ENCODE measurements around the gene ING5. TPM values are rescaled to one million over a fixed set of nuclear protein-coding genes. Genes with fewer than 3 reads are reported as not detected.

The ING5 gene
- total RNA-seq, 1 donor, result 38.5 TPM

DNA sequence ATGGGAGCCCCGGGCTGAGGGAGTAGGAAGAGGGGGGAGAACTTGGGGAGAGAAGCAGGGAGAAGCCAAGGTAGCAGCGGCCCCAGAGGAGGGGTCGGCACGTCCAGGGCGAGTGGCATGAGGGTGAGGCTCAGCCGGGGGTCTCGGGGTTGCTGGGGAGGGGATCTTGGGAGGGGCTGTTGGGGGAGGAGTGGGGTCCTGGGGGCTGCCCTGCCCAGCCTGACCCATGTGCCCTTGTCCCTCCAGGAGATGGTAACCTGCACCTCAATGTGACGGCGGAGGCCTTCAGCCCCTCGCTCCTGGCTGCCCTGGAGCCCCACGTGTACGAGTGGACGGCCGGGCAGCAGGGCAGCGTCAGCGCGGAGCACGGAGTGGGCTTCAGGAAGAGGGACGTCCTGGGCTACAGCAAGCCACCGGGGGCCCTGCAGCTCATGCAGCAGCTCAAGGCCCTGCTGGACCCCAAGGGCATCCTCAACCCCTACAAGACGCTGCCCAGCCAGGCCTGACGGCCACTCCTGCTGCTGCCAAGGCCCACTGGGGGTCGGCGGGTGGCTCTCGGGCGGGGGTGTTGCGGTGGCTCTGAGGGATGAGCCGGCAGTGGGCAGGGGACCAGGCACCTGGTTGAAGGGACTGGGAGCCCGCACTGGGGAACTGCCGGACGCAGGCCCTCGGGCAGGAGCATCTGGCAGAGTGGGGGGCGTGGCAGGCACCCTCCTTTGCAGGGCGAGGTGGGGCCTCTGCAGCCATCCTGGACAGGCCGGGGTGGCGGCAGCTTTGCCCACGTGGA lies 65.8 kb downstream of the ING5 start:
- no peaks in the 10 kb centered on the region for H3K9me3 ChIP-seq (ENCODE audit: low read depth, low read length)
- H3K4me3 ChIP-seq (ENCODE audit: low read length), result no peak overlapping the region
- peaks cover 6% of the 10 kb centered on the region for H3K4me1 ChIP-seq (ENCODE audit: insufficient read depth, low read length)
- no peaks in the 10 kb centered on the region for H3K27me3 ChIP-seq (ENCODE audit: insufficient read depth, low read length)

DNA sequence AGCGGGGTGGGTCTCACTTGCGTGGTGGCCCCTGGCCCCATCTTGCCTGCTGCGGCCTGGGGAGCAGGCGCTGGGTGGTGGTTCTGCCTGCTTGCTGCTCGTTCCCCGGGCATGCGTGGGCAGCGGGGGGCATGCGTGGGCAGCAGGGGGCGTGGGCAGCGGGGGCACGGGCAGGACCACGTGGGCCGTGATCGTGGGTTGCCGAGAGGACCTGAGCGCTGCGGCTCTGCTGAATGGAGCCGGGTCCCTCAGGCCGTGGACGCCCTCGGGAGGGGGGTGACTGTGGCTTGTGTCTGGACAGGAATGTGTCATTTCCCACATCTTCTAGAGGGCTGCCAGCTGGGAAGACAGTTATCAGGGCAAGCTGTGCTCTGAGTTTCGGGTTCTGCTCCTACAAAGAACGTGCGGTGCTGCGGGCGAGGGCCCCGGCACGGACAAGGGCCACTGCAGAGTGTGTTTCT lies 66.4 kb downstream of the ING5 start:
- H3K4me1 ChIP-seq (ENCODE audit: insufficient read depth, low read length), result peaks cover 6% of the 10 kb centered on the region
- H3K4me3 ChIP-seq (ENCODE audit: low read length), result no peak overlapping the region
- no peaks in the 10 kb centered on the region for H3K9me3 ChIP-seq (ENCODE audit: low read depth, low read length)
- H3K27me3 ChIP-seq (ENCODE audit: insufficient read depth, low read length), result no peaks in the 10 kb centered on the region

DNA sequence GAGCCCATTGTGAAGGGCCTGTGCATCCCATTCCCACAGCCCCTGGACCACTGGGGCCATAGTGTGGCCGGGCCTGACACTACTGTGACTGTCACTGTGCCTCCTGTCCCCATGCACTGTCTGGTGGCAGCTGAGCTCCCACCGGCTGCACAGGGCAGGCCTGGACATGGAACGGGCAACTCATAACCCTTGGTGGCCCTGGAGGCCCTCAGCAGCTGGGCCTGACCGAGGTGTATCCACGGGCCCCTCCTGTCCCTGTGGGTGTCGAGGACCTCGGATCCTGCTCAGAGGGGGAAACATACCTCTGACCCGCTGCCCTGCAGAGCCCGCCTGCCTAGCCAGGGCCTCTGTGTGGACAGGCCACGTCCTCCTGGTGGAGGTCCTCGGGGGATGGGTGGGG lies 67.0 kb downstream of the ING5 start:
- Histone ChIP-seq H3K4me1 (ENCODE audit: insufficient read depth, low read length) (peaks cover under 1% of the 10 kb centered on the region), H3K9me3 (ENCODE audit: low read depth, low read length) (no peaks in the 10 kb centered on the region), H3K27me3 (ENCODE audit: insufficient read depth, low read length) (no peaks in the 10 kb centered on the region), H3K4me3 (ENCODE audit: low read length) (no peak overlapping the region)

DNA sequence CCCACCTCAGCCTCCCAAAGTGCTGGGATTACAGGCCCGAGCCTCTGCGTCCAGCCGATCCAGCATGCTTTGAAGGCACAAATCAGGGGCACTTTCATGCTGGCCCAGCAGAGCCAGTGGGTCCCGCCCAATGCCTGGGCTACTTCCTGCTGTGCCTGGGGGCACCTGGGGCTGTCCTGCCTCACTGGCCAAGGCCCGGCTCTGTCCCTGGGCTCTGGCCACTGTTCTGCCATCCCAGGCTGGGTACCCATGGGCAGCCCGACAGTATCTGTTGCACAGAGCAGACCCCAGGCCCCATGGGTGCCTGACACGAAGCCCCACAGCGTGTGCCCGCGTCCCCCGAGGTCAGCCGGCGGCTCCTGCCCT lies 68.0 kb downstream of the ING5 start:
- Histone ChIP-seq H3K4me3 (ENCODE audit: low read length) (no peak overlapping the region), H3K9me3 (ENCODE audit: low read depth, low read length) (no peaks in the 10 kb centered on the region), H3K27me3 (ENCODE audit: insufficient read depth, low read length) (no peaks in the 10 kb centered on the region), H3K4me1 (ENCODE audit: insufficient read depth, low read length) (no peaks in the 10 kb centered on the region)

DNA sequence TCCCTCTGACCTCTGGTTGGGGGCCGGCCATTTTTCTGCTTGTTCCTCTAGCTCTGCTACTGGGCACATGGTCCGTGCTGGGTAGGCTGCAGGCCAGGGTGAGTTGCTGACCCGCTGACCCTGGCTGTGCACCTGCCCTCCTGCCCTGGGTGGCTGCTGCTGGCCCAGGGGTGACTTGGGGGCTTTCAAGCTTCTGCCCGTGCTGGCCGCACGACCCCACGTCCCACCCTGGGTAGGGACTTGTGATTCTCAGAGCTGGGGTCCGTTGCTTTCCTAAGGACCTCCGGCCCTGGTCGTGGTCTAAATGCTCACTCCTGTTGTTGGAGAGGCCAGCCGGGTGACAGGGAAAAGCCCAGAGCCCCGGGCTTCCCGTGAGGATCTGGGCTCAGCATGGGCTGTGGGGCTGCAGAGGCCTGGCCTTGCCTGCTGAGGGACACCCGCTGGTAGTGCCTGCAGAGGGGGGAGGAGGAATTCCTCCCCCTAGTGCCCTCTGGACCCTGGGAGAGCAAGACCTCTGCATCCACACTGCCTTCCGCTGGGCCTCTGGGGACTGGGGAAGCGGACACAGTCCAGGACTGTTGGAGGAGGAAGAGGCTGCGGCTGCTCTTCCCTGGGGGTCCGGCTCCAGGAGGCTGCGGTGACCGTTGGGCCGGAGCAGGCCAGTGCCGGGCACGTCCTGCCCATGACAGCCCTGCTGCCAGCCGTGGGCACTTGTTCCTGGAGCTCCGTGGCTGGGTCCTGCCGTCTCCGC lies 68.5 kb downstream of the ING5 start:
- H3K27me3 ChIP-seq (ENCODE audit: insufficient read depth, low read length), result no peaks in the 10 kb centered on the region
- no peak overlapping the region for H3K4me3 ChIP-seq (ENCODE audit: low read length)
- H3K9me3 ChIP-seq (ENCODE audit: low read depth, low read length), result no peaks in the 10 kb centered on the region
- H3K4me1 ChIP-seq (ENCODE audit: insufficient read depth, low read length), result no peaks in the 10 kb centered on the region

DNA sequence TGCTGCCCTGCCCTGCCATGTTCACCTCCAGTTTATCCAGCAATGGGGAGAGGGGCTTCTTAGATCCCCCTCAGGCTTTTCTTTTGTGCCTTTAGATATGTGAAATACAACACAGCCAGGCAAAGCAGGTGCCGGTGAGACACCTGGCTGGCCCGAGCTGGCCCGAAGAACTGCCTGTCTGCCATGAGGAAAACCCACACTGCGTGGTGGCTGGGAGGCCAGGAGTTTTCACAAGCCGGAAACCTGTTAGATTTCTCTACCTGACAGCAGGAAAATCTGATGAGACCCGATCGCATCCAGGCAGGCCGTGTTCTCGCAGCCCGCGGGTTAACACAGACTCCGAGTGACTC lies 69.1 kb downstream of the ING5 start:
- H3K4me1 ChIP-seq (ENCODE audit: insufficient read depth, low read length), result no peaks in the 10 kb centered on the region
- no peak overlapping the region for H3K4me3 ChIP-seq (ENCODE audit: low read length)
- H3K27me3 ChIP-seq (ENCODE audit: insufficient read depth, low read length), result no peaks in the 10 kb centered on the region
- H3K9me3 ChIP-seq (ENCODE audit: low read depth, low read length), result no peaks in the 10 kb centered on the region

DNA sequence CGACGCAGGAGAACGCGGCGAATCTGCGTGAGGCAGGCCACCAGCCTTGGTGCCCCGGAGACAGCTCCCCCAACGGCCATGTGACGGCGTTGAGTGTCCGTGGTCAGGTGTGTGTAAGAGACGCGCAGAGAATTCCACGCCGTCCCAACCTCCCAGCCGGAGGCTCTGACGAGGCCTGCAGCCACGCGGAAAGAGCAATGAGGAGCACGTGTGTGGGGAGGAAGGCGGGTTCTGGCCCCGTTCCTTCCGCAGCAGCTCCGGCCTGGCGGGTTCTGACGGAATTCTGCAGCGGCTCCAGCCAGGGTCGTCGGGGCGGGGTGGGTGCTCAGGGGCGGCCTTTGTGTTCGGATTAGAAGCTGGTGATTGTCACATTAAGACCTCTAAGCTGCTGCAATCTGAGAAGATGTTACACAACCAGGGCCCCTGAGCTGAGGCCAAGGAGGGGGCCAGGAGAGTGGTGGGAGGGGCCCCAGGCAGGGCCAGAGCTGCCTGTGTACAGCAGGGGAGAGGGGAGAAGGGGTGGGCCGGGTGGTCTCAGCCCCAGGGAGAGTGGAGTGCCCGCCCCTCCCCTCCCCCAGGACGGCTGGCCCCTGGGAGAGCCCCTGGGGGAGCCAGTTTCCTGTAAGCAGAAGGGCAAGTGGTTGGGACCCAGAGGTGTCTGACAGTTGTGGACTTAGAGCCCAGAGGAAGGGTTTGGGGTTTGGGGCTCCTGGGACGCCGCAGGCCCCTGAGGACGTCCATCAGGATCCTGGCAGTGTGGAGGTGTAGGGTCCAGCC lies 69.6 kb downstream of the ING5 start:
- Histone ChIP-seq H3K27me3 (ENCODE audit: insufficient read depth, low read length) (no peaks in the 10 kb centered on the region), H3K4me1 (ENCODE audit: insufficient read depth, low read length) (no peaks in the 10 kb centered on the region), H3K9me3 (ENCODE audit: low read depth, low read length) (no peaks in the 10 kb centered on the region), H3K4me3 (ENCODE audit: low read length) (no peak overlapping the region)

DNA sequence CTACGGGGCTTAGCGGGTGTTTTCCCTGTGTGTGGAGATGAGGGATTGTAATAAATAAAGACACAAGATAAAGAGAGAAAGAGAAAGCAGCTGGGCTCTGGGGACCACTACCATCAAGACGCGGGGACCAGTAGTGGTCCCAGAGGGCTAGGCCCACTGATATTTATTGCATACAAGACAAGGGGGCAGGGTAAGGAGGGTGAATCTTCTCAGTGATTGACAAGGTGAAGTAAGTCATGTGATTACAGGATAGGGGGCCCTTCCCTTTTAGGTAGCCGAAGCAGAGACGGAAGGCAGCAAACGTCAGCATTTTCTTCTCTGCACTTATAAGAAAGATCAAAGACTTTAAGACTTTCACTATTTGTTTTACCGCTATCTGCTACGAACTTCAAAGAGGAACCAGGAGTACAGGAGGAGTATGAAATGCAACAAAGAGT lies 70.2 kb downstream of the ING5 start:
- Histone ChIP-seq H3K4me3 (ENCODE audit: low read length) (no peak overlapping the region), H3K4me1 (ENCODE audit: insufficient read depth, low read length) (no peaks in the 10 kb centered on the region), H3K27me3 (ENCODE audit: insufficient read depth, low read length) (no peaks in the 10 kb centered on the region), H3K9me3 (ENCODE audit: low read depth, low read length) (no peaks in the 10 kb centered on the region)

DNA sequence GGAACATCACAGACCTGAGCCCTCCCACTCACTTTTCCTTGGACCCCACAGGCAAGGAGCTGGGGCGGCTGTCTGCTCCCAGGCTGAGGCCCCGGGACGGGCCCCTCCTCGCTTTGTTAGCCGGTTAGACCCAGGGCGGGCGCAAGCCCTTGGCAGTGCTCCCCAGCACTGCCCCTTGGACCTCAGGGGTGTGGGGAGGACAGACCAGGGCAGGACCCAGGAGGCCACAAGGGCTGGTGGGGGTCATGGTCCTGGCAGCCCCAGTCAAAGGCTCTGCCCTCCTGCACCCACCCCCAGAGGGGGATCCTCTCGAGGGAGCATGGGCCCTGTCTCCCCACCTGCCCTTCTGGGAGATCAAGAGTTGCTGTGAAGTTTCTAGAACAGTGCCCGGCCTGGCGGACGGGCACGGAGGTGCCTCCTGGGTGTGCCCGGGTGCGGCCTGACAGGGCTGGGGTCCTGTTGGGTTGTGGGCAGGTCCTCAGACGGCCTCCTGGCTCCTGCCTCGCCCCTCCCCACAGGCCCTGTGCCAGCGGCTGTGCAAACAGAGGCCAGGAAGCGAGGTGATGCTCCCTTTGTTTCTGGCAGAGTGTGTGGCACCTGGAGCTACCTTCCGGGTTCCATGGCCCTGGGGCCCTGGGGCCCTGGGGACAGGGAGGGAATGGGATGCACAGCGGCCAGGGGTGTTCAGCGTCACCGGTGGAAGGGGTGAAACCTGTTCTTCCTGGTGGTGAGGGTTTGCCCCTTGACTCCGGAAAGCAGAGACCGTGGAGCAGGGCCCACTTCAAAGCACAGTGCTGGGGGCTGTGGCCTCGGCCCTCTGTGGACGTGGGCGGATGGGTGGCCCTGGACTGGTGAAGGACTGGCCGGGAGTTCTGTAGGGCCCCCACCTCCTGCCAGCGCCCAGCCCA lies 71.9 kb downstream of the ING5 start:
- no peaks in the 10 kb centered on the region for H3K4me1 ChIP-seq (ENCODE audit: insufficient read depth, low read length)
- H3K27me3 ChIP-seq (ENCODE audit: insufficient read depth, low read length), result no peaks in the 10 kb centered on the region
- H3K9me3 ChIP-seq (ENCODE audit: low read depth, low read length), result no peaks in the 10 kb centered on the region

DNA sequence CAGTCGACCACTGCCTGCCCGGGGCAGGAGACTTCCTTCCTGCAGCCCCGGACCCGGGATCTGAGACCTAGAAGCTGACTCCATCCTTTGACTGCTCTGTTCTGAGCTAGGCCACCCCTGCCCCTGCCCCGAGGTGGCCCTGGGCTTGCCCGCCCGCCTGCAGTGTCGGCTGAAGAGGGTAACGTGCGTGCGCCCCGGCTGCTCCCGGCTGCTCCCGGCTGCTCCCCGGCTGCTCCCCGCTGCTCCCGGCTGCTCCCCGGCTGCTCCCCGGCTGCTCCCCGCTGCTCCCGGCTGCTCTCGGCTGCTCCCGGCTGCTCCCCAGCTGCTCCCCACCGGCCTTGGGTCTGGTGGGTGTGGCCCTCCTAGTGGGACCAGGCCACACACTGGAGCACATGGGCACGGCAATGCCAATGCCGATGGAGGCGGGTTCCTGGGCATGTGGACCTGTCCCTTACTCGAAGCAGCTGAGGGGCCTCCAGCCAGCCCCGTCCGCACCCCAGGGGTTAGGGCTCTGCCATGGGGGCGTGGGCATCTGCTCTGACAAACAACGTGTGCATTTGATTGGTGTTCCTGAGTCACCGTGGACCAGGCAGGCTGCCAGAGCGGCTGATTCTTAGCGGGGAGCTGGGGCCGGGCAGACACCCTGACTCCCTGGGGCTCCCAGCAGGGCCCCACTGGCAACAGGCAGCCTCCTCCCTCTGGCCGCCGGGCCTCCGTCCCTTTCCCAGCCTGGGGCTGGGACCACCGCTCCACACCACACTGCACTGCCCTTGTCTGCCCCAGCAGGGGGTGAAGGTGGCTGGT lies 72.8 kb downstream of the ING5 start:
- Histone ChIP-seq H3K4me1 (ENCODE audit: insufficient read depth, low read length) (no peaks in the 10 kb centered on the region), H3K4me3 (ENCODE audit: low read length) (no peak overlapping the region), H3K27me3 (ENCODE audit: insufficient read depth, low read length) (no peaks in the 10 kb centered on the region), H3K9me3 (ENCODE audit: low read depth, low read length) (no peaks in the 10 kb centered on the region)

More for the DNA sequence above, 71.9 kb downstream of the ING5 start:
- no peak overlapping the region for H3K4me3 ChIP-seq (ENCODE audit: low read length)

DNA sequence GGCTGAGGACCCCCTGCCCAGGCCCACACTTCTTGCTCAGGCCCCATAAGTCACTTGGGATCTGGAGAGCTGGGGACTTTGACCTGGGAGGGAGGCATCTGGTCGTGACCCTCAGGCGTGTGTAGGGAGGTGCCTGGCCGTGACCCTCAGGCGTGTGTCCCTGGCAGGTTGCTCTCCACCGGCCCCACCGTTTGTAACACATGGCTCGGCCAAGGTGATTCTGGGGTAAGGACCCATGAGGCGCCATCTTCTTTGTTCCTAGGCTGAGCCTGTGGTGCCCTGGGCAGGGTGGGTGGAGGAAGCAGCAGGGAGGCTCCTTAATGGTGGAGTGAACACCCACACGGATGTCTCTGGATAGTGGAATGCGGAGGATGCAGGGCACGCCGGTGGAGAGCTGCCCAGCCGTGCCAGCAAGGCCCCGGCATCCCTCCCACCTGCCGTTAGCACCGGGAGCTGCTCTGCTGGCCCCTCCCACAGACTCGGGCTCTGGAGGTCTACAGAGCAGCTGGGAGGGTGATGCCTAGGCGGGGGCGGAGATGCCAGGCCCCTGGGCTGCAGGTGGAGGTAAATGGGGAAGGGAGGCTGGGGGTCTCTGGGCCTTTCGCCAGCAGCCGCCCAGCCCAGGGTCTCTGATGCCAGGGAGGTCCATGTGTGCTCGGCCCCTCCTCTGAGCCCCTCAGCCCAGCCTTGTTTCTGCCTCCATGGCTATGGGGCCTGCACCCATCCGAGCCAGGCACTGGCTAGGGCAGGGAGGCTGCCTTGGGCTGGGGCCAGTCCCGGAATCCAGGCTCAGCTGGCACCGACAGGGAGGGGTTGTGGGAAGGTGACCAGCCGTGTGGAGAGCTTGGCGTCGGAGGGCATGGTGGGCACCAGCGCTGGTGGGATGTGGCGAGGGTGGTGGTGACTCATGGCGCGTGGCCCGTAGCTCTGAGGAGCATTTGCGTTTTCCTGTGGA lies 73.7 kb downstream of the ING5 start:
- Histone ChIP-seq H3K27me3 (ENCODE audit: insufficient read depth, low read length) (no peaks in the 10 kb centered on the region), H3K9me3 (ENCODE audit: low read depth, low read length) (no peaks in the 10 kb centered on the region), H3K4me1 (ENCODE audit: insufficient read depth, low read length) (no peaks in the 10 kb centered on the region), H3K4me3 (ENCODE audit: low read length) (no peak overlapping the region)

DNA sequence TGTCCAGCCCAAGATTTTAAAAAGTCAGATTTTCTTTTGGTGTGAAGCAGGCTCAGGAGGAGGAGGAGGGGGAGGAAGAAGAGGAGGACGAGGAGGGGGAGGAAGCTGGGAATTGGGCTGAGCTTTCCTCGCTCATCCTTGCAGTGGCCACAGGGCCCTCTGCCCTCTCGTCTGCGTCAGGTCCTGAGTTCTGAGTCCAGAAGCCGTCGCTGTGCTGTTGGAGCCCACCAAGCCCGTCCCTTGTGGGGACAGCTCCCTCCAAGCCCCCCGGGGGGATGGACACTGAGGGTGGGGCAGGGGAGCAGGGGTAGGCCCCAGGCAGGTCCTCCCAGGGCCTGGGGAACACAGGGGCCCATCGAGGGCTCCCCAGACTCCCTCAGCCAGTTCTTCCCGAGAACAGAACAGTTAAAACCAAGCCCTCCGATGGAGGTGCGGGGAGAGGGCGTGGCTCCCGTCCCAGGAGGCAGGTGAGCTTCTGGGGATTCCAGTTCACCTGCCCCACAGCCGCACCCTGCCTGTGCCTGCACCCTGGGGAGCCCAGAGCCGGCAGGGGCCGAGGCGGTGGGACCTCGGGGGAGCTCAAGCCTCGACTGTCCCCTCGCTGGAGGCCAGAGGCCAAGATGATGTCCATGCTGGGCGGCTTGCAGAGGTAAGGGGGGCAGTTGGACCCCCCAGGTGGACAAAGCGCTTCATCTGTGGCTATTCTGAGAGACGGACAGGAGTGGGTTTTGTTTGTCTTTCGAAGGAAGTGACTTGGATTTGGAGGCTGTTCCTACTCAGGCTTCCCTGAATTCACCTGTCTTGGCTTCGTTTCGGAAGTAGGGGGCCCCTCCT lies 74.7 kb downstream of the ING5 start, which contains the start of gene GAL3ST2:
TSS of gene GAL3ST2 (plus strand) at position 487 of the 834 bp plus-strand sequence. CDS start at position 621, 134 bp downstream.
- H3K27me3 ChIP-seq (ENCODE audit: insufficient read depth, low read length), result no peaks in the 10 kb centered on the region

More for the DNA sequence above, 74.7 kb downstream of the ING5 start, which contains the start of gene GAL3ST2:
- Histone ChIP-seq H3K4me1 (ENCODE audit: insufficient read depth, low read length) (no peaks in the 10 kb centered on the region), H3K4me3 (ENCODE audit: low read length) (no peak within 1 kb of the TSS), H3K9me3 (ENCODE audit: low read depth, low read length) (no peaks in the 10 kb centered on the region)

Measured in mononuclear cell (primary cell).